Stomach smooth muscle (tissue), 2 donors: ENCODE results near the gene SLC35G6.
"Not testable (repeated sequence)": the region's sequence is repeated elsewhere in the genome, so short reads cannot be mapped to it uniquely, and the experiment has no call there.

Experiments used
- H3K27ac ChIP-seq: one replicate; pipeline ENCODE4 v1.7.0; 2013; ENCODE audit warnings: mild to moderate bottlenecking, low read length, inconsistent platforms
- H3K27me3 ChIP-seq, 2 donors: one replicate each; pipeline ENCODE4 v1.7.0; 2013; ENCODE audit warnings: low read length in 2 of 2; ENCODE audit not compliant: insufficient read depth in 2 of 2, control insufficient read depth in 1 of 2
- H3K36me3 ChIP-seq, 2 donors: one replicate each; pipeline ENCODE4 v1.7.0; 2013; ENCODE audit warnings: low read length in 2 of 2; ENCODE audit not compliant: control insufficient read depth in 2 of 2, insufficient read depth in 2 of 2
- H3K4me1 ChIP-seq: one replicate; pipeline ENCODE4 v1.7.0; 2013; ENCODE audit warnings: low read length; ENCODE audit not compliant: control insufficient read depth, insufficient read depth
- H3K4me3 ChIP-seq, 2 donors: one replicate each; pipeline ENCODE4 v1.7.0; 2013; ENCODE audit warnings: low read length in 2 of 2
- H3K9ac ChIP-seq, 2 donors: one replicate each; pipeline ENCODE4 v1.7.0; 2013; ENCODE audit warnings: low read length in 2 of 2, mild to moderate bottlenecking in 1 of 2
- H3K9me3 ChIP-seq, 2 donors: one replicate each; pipeline ENCODE4 v1.7.0; 2013; ENCODE audit warnings: low read length in 2 of 2; ENCODE audit not compliant: control insufficient read depth in 2 of 2
- donor health status: healthy.
- donor health status: Pancreatic carcinoma.

SLC35G6 gene

DNA sequence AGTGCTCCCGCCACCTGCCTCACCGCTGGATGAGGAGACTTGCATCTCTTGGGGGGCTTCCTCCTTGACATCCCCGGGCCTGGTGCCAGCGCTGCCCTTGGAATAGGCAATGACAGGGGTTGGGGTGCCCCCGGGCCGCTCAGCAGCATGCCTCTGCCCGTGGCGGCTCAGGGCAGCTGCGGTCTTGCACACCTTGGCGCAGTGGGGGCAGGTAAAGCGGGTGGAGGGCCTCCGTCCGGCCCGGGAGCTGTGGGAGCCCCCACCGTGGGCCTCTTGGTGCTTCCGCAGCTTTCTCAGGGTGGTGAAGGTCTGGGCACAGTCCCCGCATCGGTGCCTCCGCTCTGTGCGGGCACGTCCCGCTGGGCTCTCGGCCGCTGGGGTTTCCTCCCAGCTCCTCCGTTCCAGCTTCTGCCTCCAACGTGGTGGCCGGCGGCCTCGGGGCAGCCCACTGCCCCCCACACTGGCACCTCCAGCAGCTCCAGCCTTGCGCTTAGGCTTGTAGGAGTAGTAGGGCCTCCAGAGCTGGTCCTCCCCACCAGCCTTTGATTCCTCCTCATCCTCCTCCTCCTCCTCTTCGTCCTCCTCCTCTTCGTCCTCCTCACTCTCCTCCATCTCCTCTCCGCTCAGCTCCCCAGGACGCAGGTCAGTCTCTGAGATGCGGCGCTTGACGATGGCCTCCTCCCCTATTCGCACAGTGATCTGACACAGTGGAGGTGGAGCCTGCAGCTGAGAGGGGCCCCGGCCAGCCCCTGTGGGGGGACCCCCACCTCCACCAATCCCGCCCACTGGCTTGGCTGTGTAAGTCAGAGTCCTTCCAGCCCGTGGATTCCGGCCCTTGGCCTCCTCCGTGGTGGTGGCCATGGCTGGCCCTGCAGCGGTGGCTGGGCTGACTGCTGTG, 18.5 kb upstream of the SLC35G6 start:
- no peaks in the 10 kb centered on the region for H3K9me3 ChIP-seq
- no peaks in the 10 kb centered on the region for H3K27me3 ChIP-seq
- H3K9ac ChIP-seq = no peak overlapping the region
- no peak overlapping the region for H3K27ac ChIP-seq
- H3K4me1 ChIP-seq = peaks cover 16% of the 10 kb centered on the region
- no peak overlapping the region for H3K4me3 ChIP-seq
- H3K36me3 ChIP-seq = peaks cover 4 to 9% of the 10 kb centered on the region in 2 donors

- H3K9me3 ChIP-seq = no peaks in the 10 kb centered on the region
- H3K36me3 ChIP-seq = peaks cover 4 to 9% of the 10 kb centered on the region in 2 donors
- H3K27me3 ChIP-seq = no peaks in the 10 kb centered on the region
- H3K27ac ChIP-seq = no peak overlapping the region
- no peak overlapping the region for H3K4me3 ChIP-seq
- H3K9ac ChIP-seq = no peak overlapping the region
- H3K4me1 ChIP-seq = peaks cover 18% of the 10 kb centered on the region
These were observed 17.8 kb upstream of the SLC35G6 start for GRCh38 chr17:7463372-7463846.

- Histone ChIP-seq H3K27me3 (no peaks in the 10 kb centered on the region), H3K27ac (no peak overlapping the region), H3K9me3 (no peaks in the 10 kb centered on the region), H3K36me3 (peaks cover 4 to 9% of the 10 kb centered on the region in 2 donors), H3K4me1 (peaks cover 18% of the 10 kb centered on the region), H3K4me3 (no peak overlapping the region), H3K9ac (no peak overlapping the region)
These were observed 17.2 kb upstream of the SLC35G6 start for GRCh38 chr17:7464081-7464480.

DNA sequence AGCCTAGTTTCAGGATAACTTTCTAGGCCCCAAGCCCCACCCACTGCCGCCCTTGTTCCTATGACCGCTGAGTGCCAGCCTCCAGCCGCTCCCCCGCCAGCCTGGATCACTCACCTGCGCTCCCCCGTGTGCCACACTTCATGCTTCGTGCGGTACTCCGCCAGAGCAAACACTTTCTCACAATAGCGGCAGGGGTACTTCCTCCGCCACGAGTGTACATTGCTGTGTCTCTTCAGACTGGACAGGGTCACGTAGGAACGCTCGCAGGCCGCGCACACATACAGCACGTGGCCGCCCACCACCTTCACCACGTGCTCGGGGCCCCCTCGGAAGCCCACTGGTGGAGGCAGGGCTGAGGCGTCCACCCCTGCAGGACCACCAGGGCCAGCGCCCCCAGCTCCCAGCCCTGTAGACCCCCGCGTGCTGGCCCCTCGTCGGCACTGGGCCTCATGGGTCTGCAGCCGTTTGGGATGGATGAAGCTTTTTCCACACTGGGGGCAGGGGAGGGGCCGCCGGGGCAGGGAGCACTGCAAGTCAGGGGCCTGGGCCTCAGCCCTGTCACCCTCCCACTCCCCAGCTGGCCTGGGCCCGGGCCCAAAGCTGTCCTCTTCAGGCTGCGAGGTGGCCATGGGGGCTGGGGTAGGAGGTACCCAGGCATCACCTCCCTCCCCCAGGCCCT, 15.5 kb upstream of the SLC35G6 start:
- Histone ChIP-seq H3K4me3 (no peak overlapping the region), H3K36me3 (peaks cover 4 to 9% of the 10 kb centered on the region in 2 donors), H3K9me3 (no peaks in the 10 kb centered on the region), H3K27me3 (no peaks in the 10 kb centered on the region), H3K9ac (no peak overlapping the region), H3K27ac (no peak overlapping the region), H3K4me1 (peaks cover 20% of the 10 kb centered on the region)

DNA sequence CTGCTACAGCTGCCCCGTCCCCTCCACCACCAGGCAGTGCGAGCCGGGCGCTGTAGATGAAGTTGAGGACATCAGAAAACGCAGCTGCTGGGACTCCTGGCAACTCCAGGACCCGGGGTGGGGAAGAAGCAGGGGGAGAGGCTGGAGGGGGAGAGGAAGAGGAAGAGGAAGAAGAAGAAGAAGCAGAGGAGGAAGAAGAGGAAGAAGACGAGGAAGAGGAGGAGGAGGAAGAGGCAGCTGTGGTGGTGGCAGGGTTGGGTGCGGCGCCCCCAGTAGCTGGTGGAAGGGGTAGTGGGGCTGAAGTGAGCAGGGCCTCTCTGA, 15.0 kb upstream of the SLC35G6 start:
- Histone ChIP-seq H3K4me1 (peaks cover 20% of the 10 kb centered on the region), H3K27me3 (no peaks in the 10 kb centered on the region), H3K27ac (peak overlapping the region; percentile 31), H3K9ac (no peak overlapping the region), H3K4me3 (no peak overlapping the region), H3K36me3 (peaks cover 4 to 9% of the 10 kb centered on the region in 2 donors), H3K9me3 (no peaks in the 10 kb centered on the region)

DNA sequence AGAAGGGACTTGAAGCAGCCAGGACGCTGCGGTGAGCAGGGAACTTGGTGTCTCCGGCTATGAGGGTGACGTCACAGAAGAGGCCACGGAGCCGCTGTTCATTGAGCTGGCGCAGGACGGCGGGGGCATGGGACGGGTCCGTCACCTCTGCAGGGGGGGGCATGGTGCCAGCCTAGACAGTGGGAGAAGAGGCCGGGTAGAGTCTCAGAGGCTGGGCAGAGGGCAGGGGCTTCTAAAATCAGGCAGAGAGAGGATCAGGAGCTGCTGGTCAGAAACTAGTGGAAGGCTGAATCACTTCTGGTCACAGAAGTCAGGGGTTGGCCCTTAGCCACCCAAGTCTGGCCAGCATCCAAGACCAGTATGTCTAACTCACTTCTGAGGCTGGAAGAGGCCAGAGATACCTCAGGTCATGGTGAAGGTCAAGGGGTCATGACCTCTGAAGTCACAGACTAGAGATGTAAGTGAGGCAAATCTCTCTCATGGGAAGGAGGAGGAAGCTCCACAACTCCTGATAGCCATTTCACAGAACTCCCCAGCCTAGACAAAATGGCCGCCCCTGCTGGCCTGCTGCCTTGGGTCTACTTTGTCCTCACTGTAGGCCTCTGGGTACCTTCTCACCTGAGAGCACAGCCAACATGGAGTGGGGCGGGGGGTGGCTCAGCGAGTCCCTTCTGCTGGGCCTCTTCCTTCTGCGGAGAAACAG, 14.5 kb upstream of the SLC35G6 start:
- H3K27ac ChIP-seq = peak overlapping the region; percentile 31
- no peaks in the 10 kb centered on the region for H3K27me3 ChIP-seq
- no peak overlapping the region for H3K4me3 ChIP-seq
- H3K9ac ChIP-seq = no peak overlapping the region
- no peaks in the 10 kb centered on the region for H3K9me3 ChIP-seq
- peaks cover 4 to 9% of the 10 kb centered on the region in 2 donors for H3K36me3 ChIP-seq
- peaks cover 22% of the 10 kb centered on the region for H3K4me1 ChIP-seq

GRCh38 chr17:7467498-7467897, 13.7 kb upstream of the SLC35G6 start:
- Histone ChIP-seq H3K9me3 (no peaks in the 10 kb centered on the region), H3K9ac (no peak overlapping the region), H3K4me1 (peaks cover 26% of the 10 kb centered on the region), H3K36me3 (peaks cover 4 to 9% of the 10 kb centered on the region in 2 donors), H3K27me3 (no peaks in the 10 kb centered on the region), H3K27ac (no peak overlapping the region), H3K4me3 (no peak overlapping the region)

- no peak overlapping the region for H3K27ac ChIP-seq
- no peaks in the 10 kb centered on the region for H3K27me3 ChIP-seq
- H3K4me3 ChIP-seq = no peak overlapping the region
- H3K36me3 ChIP-seq = peaks cover 4 to 9% of the 10 kb centered on the region in 2 donors
- H3K9me3 ChIP-seq = no peaks in the 10 kb centered on the region
- peaks cover 26% of the 10 kb centered on the region for H3K4me1 ChIP-seq
- H3K9ac ChIP-seq = no peak overlapping the region
These were observed 13.0 kb upstream of the SLC35G6 start for GRCh38 chr17:7468290-7468689.

DNA sequence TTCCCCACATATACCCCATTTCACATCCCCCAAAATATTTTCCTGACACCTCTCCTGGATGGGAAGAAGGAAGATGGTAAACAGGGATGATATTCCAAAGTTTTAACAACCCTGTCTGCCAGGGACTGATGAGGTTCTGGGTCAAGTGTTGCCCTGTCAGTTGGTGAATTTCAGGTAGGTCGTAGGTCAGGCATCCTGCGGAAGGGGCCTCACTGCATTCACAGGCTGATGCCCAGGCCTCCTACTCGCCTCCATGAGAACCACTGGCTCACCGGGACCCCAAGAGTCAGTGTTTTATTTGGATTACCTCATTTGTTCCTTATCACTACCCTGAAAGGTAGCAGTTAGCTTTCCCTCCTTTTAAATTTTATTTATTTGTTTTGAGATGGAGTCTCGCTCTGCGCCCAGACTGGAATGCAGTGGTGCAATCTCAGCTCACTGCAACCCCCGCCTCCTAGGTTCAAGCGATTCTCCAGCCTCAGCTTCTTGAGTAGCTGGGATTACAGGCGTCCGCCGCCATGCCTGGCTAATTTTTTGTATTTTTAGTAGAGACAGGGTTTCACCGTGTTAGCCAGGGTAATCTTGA, 12.3 kb upstream of the SLC35G6 start:
- Histone ChIP-seq H3K9me3 (no peaks in the 10 kb centered on the region), H3K27me3 (no peaks in the 10 kb centered on the region), H3K27ac (no peak overlapping the region), H3K9ac (no peak overlapping the region), H3K36me3 (peaks cover 4 to 5% of the 10 kb centered on the region in 2 donors), H3K4me1 (peaks cover 30% of the 10 kb centered on the region), H3K4me3 (no peak overlapping the region)

DNA sequence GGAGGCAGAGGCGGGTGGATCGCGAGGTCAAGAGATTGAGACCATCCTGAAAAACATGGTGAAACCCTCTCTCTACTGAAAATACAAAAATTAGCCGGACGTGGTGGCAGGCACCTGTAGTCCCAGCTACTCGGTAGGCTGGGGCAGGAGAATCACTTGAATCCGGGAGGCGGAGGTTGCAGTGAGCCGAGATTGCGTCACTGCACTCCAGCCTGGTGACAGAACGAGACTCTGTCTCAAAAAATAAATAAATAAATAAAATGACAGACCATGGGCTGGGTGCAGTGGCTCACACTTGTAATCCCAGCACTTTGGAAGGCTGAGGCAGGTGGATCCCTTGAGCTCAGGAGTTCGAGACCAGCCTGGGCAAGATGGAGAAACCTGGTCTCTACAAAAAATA, 11.4 kb upstream of the SLC35G6 start:
- not testable (repeated sequence) for H3K9ac ChIP-seq, H3K27me3 ChIP-seq, H3K4me3 ChIP-seq, H3K36me3 ChIP-seq, H3K9me3 ChIP-seq, H3K27ac ChIP-seq
- H3K4me1 ChIP-seq = peaks cover 30% of the 10 kb centered on the region
